HUDEP-2 (cell line): ENCODE data around the gene NXPE3.
A peak's percentile ranks its signal among the peaks of the same experiment; 100 is the strongest.
"Not testable (repeated sequence)": the region's sequence is repeated elsewhere in the genome, so short reads cannot be mapped to it uniquely, and the experiment has no call there.

Source experiments
- DNase-seq, 76 experiments: peaks; one replicate each; lab custom pipeline; 2025; ENCODE audit not compliant: unreplicated experiment in 76 of 76; lab: John Stamatoyannopoulos, UW

The NXPE3 gene

DNA sequence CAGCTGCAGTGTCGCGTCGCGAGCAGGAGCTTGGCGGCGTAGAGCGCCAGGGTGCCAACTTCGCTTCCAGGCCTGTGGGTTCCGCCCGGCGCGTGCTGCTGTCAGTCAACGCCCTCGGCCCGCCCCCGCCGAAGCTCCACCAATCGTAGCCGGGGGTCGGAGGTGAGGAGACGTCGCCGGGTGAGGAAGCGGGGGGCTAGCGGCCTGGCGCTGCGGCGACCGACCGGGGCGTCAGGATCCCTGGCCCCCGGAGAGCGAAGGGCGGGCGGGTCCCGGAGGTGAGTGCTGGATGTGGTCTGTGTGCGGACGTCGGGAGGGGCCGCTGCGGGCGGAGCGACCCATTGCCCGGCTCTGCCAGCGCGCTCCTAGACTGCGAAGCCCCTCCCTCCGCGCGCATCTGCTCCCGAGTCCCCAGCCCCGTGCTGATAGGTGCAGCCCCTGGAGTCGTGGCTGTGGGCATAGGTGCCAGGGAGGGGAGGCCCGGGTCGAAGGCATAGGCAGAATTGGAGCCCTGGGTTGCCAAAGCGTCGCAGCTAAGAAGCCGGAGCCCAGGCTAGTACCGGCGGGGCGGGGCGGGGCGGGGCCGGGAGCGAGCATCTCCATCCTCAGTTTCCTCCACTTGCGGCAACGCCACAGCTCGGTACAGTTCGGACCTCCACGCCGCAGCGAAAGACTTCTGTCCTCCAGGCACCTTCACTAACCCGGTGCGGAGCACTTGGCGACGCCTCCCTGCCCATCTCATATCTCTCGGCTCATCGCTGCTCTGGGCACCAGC, at the start of gene NXPE3:
NXPE3 (plus strand) TSS at position 165 of the 775 bp plus-strand sequence. CDS start 6,386 bp downstream, outside the sequence.
- DNase-seq, result peak in 75 of 76 experiments; percentile 4 to 89 (median 78)

DNA sequence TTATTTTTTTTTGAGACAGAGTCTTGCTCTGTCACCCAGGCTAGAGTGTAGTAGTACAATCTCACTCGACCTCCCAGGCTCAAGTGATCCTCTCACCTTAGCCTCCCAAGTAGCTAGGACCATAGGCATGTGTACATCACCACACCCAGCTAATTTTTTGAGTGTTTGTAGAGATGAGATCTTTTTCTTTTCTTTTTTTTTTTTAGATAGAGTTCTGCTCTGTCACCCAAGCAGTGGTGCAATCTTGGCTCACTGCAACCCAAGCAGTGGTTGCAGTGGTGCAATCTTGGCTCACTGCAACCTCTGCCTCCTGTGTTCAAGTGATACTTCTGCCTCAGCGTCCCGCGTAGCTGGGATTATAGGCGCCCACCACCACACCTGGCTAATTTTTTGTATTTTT, 49.4 kb upstream of the NXPE3 start:
- no peak for DNase-seq

- DNase-seq, result peak in 24 of 76 experiments; percentile 2 to 70 (median 32)
Measured at GRCh38 chr3:101730839-101731238, 48.2 kb upstream of the NXPE3 start.

DNA sequence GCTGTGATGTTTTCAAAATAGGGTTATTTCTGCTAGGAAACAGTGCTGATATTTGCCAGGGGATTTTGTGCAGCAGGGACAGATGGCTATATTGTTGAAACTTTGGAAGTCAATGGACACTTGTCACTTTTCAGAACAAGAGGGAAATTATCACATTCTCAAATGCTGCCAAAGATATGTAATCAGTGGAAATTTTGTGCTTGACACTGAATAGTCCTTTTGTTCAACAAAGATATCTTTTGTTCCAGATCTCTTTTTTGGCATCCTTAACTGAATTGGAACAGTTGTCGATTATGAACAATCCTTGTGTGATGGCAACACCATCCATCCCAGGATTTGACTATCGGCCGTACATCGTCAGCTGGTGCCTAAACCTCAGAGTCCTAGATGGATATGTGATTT, 46.8 kb upstream of the NXPE3 start:
- peak in 16 of 76 experiments; percentile 1 to 64 (median 18) for DNase-seq

GRCh38 chr3:101735833-101736232, 43.2 kb upstream of the NXPE3 start:
- no peak for DNase-seq

DNA sequence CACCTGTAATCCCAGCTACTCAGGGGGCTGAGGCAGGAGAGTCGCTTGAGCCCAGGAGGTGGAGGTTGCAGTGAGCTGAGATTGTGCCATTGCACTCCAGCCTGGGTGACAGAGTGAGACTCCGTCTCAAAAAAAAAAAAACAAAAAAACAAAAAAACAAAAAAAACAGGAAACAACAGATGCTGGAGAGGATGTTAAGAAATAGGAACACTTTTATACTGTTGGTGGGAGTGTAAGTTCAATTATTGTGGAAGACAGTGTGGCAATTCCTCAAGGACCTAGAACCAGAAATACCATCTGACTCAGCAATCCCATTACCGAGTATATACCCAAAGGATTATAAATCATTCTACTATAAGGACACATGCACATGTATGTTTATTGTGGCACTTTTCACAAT, 37.1 kb upstream of the NXPE3 start:
- not testable (repeated sequence) for DNase-seq

DNA sequence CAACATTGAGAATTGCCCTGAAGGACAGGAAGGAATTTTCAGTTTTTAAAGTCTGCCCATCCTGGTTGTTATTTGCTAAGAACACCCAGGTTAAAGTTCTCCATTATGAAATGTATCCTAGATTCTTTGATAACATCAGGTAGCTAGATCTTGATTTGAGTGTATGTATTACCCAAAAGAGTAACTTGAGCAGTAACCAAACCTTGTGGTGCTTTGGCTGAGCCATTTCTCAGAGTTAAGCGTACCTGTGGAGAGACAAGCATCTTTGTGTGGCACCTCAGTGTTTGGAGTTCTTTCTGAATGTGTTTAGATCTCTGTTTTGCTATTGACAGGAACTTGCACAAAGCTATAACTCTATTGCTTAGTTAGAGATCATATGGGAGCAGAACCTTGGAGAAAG, 34.2 kb upstream of the NXPE3 start:
- no peak for DNase-seq

DNA sequence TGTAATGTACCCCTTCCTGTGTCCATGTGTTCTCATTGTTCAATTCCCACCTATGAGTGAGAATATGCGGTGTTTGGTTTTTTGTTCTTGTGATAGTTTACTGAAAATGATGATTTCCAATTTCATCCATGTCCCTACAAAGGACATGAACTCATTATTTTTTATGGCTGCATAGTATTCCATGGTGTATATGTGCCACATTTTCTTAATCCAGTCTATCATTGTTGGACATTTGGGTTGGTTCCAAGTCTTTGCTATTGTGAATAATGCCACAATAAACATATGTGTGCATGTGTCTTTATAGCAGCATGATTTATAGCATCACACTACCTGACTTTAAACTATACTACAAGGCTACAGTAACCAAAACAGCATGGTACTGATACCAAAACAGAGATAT, 33.1 kb upstream of the NXPE3 start:
- not testable (repeated sequence) for DNase-seq

DNA sequence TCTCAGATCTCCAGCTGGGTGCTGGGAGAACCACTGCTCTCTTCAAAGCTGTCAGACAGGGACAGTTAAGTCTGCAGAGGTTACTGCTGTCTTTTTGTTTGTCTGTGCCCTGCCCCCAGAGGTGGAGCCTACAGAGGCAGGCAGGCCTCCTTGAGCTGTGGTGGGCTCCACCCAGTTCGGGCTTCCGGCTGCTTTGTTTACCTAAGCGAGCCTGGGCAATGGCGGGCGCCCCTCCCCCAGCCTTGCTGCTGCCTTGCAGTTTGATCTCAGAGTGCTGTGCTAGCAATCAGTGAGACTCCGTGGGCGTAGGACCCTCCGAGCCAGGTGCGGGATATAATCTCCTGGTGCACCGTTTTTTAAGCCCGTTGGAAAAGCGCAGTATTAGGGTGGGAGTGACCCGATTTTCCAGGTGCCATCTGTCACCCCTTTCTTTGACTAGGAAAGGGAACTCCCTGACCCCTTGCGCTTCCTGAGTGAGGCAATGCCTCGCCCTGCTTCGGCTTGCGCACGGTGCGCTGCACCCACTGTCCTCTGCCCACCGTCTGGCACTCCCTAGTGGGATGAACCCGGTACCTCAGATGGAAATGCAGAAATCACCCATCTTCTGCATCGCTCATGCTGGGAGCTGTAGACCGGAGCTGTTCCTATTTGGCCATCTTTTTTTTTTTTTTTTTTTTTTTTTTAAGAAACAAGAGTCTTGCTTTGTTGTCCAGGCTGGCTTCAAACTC, 25.5 kb upstream of the NXPE3 start:
- not testable (repeated sequence) for DNase-seq

GRCh38 chr3:101758224-101758623, 20.8 kb upstream of the NXPE3 start:
- DNase-seq, result no peak

- no peak for DNase-seq
Measured at GRCh38 chr3:101762041-101762646, 16.9 kb upstream of the NXPE3 start.

DNA sequence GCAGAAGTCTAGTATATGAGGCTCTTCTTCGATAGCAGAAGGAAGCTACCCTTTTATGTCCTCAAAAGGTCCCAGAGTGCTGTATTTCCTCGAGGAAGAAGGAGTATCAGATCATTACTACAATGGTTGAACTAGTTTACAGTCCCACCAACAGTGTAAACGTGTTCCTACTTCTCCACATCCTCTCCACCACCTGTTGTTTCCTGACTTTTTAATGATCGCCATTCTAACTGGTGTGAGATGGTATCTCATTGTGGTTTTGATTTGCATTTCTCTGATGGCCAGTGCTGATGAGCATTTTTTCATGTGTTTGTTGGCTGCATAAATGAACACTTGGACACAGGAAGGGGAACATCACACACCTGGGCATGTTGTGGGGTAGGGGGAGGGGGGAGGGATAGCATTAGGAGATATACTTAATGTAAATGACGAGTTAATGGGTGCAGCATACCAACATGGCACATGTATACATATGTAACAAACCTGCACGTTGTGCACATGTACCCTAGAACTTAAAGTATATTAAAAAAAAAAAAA, 1.2 kb upstream of the NXPE3 start:
- DNase-seq, result not testable (repeated sequence)

DNA sequence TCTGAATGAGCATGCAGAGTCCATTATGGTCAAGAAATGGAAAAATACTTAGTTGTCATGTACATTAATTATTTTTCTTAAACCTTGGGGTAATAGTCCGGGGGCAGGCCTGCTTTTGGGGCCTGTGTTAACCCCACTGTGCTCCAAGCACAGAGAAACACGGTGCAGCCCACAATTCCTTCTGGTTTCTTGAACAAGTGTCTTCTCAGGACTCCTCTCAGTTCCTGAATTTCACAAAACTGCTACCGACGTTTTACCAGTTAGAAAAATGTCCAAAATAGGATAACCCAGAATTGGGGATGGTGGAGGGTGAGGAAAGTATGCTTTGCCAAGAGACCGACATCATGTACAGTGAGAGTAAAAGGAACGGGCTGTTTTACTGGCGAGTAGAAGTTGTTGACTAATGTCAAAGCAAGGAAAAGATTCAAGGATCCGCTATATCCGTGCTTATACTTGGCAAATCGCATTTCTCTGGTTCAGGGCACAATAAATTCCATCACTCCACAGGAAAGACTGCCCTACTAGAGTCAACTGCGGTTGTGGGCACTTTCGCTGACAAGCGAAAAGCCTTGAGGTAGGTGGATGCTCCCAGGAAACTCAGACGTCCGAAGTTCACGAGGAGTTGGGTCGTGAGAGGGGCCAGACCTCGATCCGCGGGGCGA, 495 bp upstream of the NXPE3 start:
- DNase-seq, result no peak

GRCh38 chr3:101779822-101780381, 891 bp downstream of the NXPE3 start:
- DNase-seq, result peak in 32 of 76 experiments; percentile 4 to 72 (median 36)

- DNase-seq, result peak in 2 of 76 experiments; percentile 1 to 11
Measured at GRCh38 chr3:101780661-101781060, 1.6 kb downstream of the NXPE3 start.

DNA sequence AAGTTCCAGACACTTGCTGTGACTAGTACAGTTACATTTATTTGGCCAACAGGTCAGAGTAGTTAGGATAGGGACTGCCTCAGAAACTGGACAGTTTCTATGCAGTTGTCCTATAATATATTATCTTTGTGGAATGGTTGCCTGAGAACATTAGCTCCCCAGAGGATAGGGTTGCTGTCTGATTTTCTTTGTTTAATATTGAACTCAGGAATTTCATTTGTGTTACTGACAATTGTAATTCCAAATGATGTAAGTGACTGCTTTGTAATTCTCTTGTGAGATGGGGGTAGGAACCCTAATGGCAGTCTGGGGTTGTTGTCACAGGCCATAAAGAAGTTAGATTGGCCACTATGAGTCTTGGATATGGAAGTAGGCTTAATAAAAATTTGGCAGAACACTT, 2.2 kb downstream of the NXPE3 start:
- no peak for DNase-seq

GRCh38 chr3:101784855-101785613, 6.0 kb downstream of the NXPE3 start:
- no peak for DNase-seq

- DNase-seq, result no peak
Measured at GRCh38 chr3:101791778-101792177, 12.8 kb downstream of the NXPE3 start.

GRCh38 chr3:101796077-101796680, 17.2 kb downstream of the NXPE3 start:
- DNase-seq, result no peak
